Skeletal muscle satellite cell (primary cell): ENCODE measurements around the gene ABLIM1.

Source experiments
- H3K27me3 ChIP-seq: 2 replicates; pipeline ENCODE4 v1.7.0; 2013; ENCODE audit warnings: low read length; ENCODE audit not compliant: control insufficient read depth, insufficient read depth
- H3K36me3 ChIP-seq: 2 replicates; pipeline ENCODE4 v1.7.0; 2013; ENCODE audit warnings: mild to moderate bottlenecking, control low read depth, low read length; ENCODE audit not compliant: insufficient read depth
- H3K4me1 ChIP-seq: 2 replicates; pipeline ENCODE4 v1.7.0; 2013; ENCODE audit warnings: low read length; ENCODE audit not compliant: control insufficient read depth, insufficient read depth
- H3K4me2 ChIP-seq: 2 replicates; pipeline ENCODE4 v1.7.0; 2013; ENCODE audit warnings: mild to moderate bottlenecking, low read length
- H3K4me3 ChIP-seq: 2 replicates; pipeline ENCODE4 v1.7.0; 2013; ENCODE audit warnings: low read length
- H3K9ac ChIP-seq: 2 replicates; pipeline ENCODE4 v1.7.0; 2013; ENCODE audit warnings: mild to moderate bottlenecking, low read depth, low read length, moderate library complexity
- H3K9me3 ChIP-seq: replicated peaks from 2 replicates; pipeline ENCODE4 v1.7.0; 2013; ENCODE audit warnings: mild to moderate bottlenecking, control low read depth, low read length

ABLIM1 gene

DNA sequence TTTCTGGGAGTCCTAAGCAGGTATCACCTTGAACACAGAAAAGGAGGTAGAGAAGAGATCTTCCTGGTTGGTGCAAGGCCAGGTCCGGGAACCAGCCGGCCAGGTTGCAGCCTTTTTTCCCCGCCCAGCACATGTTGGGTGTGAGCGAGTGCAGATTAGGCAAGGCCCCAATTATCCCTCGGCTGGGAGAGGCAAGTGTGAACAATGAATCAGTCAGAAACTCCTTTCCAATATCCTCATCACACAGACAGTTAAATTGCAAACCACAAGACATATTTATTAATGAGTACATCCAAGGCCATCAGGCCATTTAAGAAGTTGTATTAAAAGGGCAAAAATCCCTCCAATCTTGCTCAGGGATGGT lies 138.8 kb downstream of the ABLIM1 start:
- H3K9ac ChIP-seq = no peak overlapping the region
- H3K4me1 ChIP-seq = peaks cover 6% of the 10 kb centered on the region
- H3K9me3 ChIP-seq = no peaks in the 10 kb centered on the region
- no peak overlapping the region for H3K4me2 ChIP-seq
- no peaks in the 10 kb centered on the region for H3K36me3 ChIP-seq
- peaks cover 3% of the 10 kb centered on the region for H3K27me3 ChIP-seq
- no peak overlapping the region for H3K4me3 ChIP-seq

- H3K9ac ChIP-seq = no peak overlapping the region
- no peak overlapping the region for H3K4me2 ChIP-seq
- peaks cover 6% of the 10 kb centered on the region for H3K4me1 ChIP-seq
Observed at GRCh38 chr10:114518401-114519305, 139.4 kb downstream of the ABLIM1 start.

DNA sequence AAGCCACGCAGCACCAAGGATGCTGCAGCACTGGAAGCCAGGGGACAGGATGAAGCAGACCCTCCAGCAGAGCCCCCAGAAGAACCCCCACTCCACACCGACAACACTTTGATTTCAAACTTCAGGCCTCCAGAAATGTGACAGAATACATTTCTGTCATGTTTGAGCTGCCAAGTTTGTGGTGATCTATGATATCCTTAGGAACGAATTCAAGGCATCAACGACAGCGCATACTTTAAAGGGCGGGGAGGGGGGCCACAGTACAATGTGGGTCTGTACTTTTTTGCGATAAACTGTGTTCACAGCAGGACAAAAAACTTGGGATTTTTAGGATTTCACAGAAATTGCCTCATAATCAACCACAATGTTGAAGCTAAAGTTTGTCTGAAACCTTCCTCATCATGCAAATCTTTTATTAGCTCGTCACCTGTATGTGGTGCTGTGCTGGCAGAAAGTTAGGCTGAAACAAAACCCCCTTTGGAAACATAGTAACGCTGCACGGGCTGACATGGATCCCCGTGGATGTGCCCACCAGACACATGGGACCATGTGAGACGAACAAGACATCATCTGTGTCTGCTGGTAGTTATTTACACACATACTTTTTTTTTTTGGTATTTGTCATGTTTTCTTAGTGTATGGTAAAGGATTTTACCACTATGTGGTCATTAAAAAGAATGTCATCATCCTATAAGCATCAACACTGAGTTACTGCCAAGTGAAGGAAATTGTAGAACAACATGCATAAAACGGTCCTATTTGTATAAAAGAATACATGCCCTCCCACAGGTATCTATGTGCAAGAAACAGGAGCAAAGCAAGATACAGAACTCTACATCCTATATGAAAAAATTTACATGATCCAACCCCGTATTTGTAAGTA lies 140.5 kb downstream of the ABLIM1 start:
- no peak overlapping the region for H3K4me2 ChIP-seq
- no peak overlapping the region for H3K9ac ChIP-seq
- H3K4me3 ChIP-seq = no peak overlapping the region
- no peaks in the 10 kb centered on the region for H3K9me3 ChIP-seq
- H3K27me3 ChIP-seq = no peaks in the 10 kb centered on the region
- H3K4me1 ChIP-seq = peaks cover 6% of the 10 kb centered on the region
- no peaks in the 10 kb centered on the region for H3K36me3 ChIP-seq

More at GRCh38 chr10:114518401-114519305, 139.4 kb downstream of the ABLIM1 start:
- Histone ChIP-seq H3K9me3 (no peaks in the 10 kb centered on the region), H3K4me3 (no peak overlapping the region), H3K36me3 (no peaks in the 10 kb centered on the region), H3K27me3 (peaks cover 3% of the 10 kb centered on the region)

- Histone ChIP-seq H3K27me3 (no peaks in the 10 kb centered on the region), H3K9me3 (no peaks in the 10 kb centered on the region), H3K9ac (no peak overlapping the region), H3K4me1 (peaks cover 6% of the 10 kb centered on the region), H3K36me3 (no peaks in the 10 kb centered on the region), H3K4me3 (no peak overlapping the region), H3K4me2 (no peak overlapping the region)
Observed at GRCh38 chr10:114516356-114516755, 141.7 kb downstream of the ABLIM1 start.

GRCh38 chr10:114515298-114515914 lies 142.7 kb downstream of the ABLIM1 start:
- Histone ChIP-seq H3K36me3 (no peaks in the 10 kb centered on the region), H3K4me3 (no peak overlapping the region), H3K9ac (no peak overlapping the region), H3K27me3 (no peaks in the 10 kb centered on the region), H3K4me1 (peaks cover 6% of the 10 kb centered on the region), H3K4me2 (no peak overlapping the region), H3K9me3 (no peaks in the 10 kb centered on the region)

- Histone ChIP-seq H3K36me3 (no peaks in the 10 kb centered on the region), H3K9me3 (no peaks in the 10 kb centered on the region), H3K4me2 (no peak overlapping the region), H3K4me3 (no peak overlapping the region), H3K27me3 (no peaks in the 10 kb centered on the region), H3K4me1 (no peaks in the 10 kb centered on the region), H3K9ac (no peak overlapping the region)
Observed at GRCh38 chr10:114513381-114513792, 144.7 kb downstream of the ABLIM1 start.

DNA sequence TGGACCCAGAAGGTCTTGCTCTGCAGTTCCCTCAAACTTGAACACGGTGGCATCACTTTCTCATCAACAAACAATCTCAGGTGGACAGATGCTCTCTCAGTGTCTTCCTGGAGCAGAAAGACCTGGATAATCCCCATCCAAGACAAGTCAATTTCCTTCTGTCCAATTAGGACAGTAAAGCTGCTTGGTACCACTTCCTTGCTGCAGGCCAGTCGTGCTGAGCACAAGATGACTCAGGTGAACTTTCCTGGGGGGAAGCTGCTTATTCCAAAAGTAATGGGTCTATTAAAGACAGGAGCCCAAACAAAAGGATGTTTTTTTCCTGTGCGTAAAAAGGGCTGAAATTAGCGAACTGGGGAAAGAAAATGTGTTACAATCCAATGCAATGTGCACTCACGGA lies 146.2 kb downstream of the ABLIM1 start:
- Histone ChIP-seq H3K27me3 (no peaks in the 10 kb centered on the region), H3K4me1 (no peaks in the 10 kb centered on the region), H3K36me3 (no peaks in the 10 kb centered on the region), H3K9ac (no peak overlapping the region), H3K4me2 (no peak overlapping the region), H3K9me3 (no peaks in the 10 kb centered on the region), H3K4me3 (no peak overlapping the region)

- Histone ChIP-seq H3K36me3 (no peaks in the 10 kb centered on the region), H3K4me2 (no peak overlapping the region), H3K27me3 (no peaks in the 10 kb centered on the region), H3K4me1 (peaks cover 14% of the 10 kb centered on the region), H3K4me3 (no peak overlapping the region), H3K9ac (no peak overlapping the region), H3K9me3 (no peaks in the 10 kb centered on the region)
Observed at GRCh38 chr10:114508376-114508775, 149.7 kb downstream of the ABLIM1 start.

- no peak overlapping the region for H3K4me3 ChIP-seq
- no peaks in the 10 kb centered on the region for H3K36me3 ChIP-seq
- no peaks in the 10 kb centered on the region for H3K27me3 ChIP-seq
- H3K9ac ChIP-seq = no peak overlapping the region
- H3K4me1 ChIP-seq = peaks cover 14% of the 10 kb centered on the region
- no peaks in the 10 kb centered on the region for H3K9me3 ChIP-seq
- no peak overlapping the region for H3K4me2 ChIP-seq
Observed at GRCh38 chr10:114507449-114507848, 150.6 kb downstream of the ABLIM1 start.

DNA sequence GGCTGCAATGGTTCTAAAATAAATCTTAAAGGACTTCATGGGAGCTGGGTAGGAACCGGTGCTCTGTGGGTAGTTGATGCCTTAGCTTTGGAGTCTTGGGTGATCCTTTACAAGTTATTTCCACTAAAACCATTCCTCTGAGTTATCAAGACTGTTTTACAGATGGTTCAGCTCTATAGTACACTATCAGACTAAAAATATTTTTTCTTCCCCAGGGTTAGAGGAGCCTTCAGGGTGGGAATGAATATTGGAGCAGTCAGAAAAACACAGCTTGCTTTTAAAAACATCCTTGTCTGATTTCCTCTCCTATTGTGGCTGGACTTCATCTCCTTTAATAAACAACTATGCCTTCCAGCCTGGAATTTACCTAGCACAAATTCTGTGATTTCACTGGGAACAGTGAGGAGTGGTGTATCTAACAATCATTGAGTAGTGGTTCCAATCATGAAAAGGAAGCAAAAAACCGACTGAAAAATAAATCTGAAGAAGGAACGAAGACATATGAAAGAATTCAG lies 151.1 kb downstream of the ABLIM1 start:
- Histone ChIP-seq H3K4me3 (no peak overlapping the region), H3K9me3 (no peaks in the 10 kb centered on the region), H3K9ac (no peak overlapping the region), H3K4me1 (peaks cover 14% of the 10 kb centered on the region), H3K4me2 (no peak overlapping the region), H3K36me3 (no peaks in the 10 kb centered on the region), H3K27me3 (no peaks in the 10 kb centered on the region)
